ENCODE results near the gene LOX.
A peak's percentile ranks its signal among the peaks of the same experiment; 100 is the strongest.

The LOX gene

DNA sequence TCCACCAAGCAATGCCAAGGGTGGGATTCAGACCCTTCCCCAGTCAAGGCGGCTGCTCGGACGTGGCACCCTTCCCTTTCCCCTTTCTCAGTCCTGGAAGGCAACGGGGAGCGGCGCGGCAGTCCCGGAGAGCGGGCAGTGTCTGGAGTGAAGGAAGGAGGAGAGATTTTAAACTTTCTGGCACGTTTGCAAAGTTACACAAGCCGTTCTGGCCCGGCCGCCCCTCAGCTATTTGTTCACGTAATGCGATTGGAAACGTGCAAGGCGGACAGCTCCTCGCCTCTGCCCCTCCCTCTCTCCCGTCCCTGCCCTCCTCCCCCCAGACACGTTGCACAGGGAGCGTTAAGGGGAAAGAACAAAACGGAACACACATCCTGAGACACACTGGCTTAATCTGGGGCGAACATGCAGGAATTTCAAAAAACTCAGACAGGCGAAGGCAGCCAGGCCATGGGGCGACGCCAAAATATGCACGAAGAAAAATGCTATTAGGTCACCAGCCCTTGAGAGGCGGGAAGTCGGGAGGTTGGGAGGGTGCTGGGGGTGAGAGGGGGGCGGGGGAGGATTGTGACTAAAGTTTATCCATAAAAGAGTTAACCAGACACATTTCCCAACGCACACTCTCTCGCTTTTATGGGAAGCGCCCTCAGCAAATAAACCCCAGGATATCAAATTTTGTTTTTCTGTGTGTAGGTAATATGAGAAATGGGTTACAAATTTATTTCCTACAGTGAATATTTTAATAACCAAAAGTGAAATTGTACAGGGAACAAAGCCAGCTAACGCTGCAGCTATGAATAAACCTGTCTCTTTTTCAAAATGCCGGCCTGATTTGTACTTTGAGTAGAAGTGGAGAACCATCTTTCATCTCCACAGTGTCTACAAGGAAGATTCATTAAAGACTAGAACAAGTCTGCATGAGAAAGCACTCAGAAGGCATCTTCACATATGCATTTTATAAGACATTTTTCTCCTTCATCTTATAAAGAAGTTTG, at the start of gene LOX:
LOX (minus strand) TSS at position 144 of the 995 bp plus-strand sequence. CDS start 274 bp downstream, outside the sequence.
- DNase-seq = peak; percentile 36

DNA sequence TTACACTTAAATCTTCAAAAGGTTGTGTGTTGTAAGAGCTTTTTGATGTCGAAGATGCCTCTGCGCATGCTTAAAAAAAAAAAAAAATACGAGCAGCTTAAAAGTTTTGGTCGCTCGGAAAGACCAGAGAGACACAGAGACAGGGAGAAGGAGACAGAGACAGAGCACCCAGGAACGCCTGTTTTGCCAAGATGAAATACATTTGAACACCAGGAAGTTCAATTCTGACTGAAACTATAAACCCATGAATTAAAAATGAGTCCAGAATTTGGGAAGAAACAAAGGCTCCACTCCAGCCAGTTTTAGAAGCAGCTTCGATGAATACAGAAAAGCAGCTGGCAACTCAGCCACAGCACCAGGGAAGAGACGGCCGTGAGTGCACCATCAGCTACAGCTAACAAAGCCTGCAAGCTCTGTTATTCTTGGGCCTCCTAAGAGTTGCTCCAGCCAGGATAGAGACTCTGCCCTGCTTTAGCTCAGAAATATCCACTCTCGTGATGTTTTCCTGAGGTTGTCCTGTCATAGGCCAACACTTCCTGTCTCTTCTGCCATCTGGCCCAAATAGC, 48.8 kb upstream of the LOX start:
- no peak for DNase-seq

DNA sequence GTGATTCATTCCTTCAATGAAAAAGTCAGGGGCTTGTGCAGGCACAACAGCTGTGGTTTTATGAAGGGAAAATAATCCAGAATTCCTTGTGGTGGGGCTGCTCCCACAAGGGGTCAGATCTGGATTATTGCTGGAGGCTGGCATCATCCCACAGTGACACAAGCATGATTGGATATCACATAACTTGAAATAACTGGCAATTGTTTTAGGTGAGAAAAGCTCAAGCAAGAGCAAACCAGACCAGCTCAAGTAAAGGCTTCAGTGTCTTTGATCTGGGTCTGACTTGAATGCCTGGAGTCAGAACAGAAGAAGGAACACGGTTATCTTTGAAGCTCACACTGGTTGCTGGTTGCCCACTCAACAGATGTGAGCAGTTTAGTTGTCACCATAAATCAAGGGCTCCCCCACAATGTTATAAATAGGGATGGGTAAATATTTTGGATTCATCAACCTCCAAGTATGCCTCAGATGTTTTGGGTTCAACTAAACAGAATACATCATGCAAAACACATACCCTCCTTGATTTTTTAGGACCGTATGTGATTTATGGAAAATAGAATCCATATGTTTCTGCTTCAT, 48.2 kb upstream of the LOX start:
- DNase-seq = no peak

DNA sequence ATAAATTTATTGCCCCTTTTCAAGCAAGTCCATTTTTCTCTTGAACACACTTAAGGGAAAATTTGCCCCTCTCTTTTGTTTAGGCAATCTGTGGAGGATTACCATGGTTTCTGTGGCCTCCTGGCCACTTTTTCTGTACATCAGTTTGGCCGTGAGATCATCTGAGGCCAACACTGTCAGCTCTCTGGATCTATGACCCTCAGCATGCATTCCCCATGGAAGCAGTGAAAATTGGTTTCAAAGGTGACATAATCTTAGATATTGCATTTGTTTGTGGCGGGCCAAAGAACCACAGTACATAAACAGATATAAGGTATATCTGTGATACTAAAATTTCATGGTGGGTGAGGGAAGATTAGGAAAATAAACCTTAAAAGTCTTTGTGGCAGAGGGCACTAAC, 46.7 kb upstream of the LOX start:
- DNase-seq = no peak

DNA sequence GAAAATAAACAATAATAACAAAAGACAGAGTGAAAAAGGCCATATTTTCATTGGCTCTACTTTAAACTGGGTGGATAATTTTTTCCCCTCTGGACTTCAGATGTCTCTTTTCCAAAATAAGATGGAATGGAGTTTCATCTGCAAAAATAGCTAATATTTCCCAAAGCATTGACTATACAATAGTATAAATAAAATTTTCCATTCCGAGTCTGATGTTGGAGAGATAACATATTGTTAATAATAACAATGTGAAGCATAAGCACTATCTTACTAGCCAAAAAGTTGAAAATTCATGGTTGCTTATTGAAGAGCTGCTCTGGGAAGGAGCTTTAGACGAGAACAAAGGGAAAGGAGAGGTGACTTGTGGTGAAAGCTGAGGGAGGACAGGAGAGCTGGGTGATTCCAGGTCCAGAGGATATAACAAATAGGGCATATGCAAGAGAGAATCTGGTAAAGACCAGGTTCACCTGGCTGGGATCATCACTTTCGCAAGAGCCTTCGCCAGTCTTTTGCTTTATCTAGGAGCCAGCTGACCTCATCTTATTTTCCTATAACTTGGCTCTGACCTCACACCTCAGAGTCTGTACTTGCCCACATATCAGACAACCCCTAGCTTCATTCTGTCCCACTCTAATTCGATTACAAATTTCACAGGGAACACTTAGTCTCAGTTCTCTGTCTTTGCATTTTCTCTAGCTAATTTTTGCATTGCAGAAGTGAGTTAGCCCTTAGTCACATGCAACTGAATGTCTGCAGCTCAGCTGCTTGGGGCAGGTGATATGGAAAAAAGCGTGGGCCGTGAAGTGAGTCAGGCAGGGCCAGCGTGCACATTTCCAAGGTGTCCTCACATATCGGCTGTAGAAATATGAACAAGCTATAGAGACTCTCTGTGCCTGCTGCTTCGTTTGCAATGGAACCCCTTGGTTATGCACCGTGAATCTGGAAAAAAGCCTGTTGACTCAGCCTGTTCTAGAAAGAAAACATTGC, 43.7 kb upstream of the LOX start:
- DNase-seq = no peak

DNA sequence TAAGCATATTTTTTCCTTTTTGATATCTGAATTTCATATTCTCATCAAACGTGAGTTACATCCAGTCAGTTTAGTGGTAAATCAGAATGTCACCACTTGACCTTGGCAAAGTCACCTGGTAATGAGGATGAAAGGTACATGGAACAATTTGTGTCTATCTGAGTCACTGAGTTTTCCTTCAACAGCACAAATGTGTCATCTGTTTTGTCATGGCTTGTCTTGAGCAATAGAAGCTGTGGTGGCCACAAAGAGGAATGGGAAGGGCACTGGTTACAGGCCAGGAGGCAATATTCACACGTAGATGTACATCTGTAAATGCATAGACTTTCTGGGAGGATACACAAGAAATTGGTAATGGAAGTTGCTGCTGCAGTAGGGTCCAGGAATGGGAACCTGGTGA, 42.9 kb upstream of the LOX start:
- no peak for DNase-seq

GRCh38 chr5:122120493-122120892, 42.4 kb upstream of the LOX start:
- no peak for DNase-seq

DNA sequence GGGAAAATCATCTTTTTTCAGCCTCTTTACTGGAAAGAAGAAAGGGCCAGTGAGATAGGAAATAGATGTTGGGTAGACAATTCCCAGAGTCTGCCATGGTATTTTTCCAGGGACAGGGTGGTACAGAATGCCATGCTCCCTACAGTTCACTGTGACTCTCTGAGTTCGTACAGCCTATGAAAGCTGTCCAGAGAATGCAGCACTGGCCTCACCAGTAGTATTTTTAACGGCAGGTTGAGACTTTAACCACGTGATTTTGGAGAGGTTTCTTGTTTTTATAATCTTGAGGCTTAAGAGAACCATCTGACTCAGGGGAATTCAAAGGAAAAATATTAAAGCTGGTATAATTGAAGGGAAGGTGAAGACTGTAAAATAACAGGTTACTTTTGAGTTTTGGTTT, 41.1 kb upstream of the LOX start:
- no peak for DNase-seq

- DNase-seq = no peak
These were observed 40.4 kb upstream of the LOX start for GRCh38 chr5:122118356-122118948.

GRCh38 chr5:122114501-122114900, 36.4 kb upstream of the LOX start:
- no peak for DNase-seq

DNA sequence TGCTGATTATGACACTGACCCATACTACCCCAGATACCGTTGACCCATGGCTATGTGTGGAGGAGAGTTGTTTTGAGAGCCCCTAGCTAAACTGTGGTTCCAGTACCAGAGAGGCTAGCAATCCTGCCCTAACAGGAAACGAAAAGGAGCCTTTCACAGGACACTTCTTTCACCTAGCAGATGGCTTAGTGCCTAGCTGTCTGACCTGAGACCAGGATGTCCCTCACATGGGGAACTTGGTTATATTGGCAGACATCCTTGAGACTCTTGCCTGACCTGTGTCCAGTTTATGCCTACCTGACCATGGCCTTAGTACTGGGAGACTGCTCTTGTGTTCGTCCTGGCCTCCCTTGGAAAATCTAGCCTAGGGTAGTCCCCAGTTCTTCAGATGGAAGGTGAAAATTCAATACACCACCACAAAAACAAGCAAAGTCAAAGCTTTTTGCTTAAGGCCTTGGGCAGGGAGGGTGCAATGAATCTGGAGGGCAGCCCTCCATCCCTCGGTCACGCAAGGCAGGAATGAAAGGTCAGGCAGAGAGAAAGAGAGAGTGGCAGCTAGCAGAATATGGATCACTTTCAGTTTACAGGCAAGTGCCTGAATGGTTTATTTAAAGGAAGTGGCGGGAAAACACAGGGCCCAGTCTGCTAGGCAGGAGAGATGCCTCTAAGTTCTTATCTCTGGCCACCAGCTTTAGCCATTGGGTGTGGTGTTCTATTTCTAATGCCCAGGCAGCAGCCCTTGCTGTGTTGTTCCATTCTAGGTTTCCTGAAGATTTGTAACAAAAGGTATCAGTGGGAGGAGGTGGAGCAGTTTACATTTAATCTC, 34.9 kb upstream of the LOX start:
- no peak for DNase-seq

GRCh38 chr5:122112063-122112462, 34.0 kb upstream of the LOX start:
- DNase-seq = no peak

GRCh38 chr5:122111460-122111859, 33.4 kb upstream of the LOX start:
- DNase-seq = no peak

GRCh38 chr5:122110987-122111386, 32.9 kb upstream of the LOX start:
- no peak for DNase-seq

DNA sequence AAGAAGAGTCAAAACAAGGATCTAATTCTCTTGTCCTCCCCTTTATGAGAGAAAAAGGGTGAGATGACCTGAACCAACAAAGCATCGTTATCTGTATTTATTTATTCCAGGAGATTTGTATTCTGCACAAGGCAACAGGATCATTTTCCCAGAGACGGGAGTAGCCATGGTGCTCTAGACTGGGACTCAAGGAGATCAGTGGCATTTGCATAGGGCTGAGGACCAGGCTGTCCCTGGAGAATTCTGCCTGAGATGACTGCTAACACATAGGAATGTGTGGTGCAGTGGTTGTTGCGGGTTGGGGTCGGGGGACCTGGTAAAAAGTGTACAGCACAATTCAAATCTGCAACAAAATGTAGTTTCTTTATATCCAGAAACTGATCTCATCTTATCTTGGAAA, 29.0 kb upstream of the LOX start:
- no peak for DNase-seq

GRCh38 chr5:122105909-122106308, 27.9 kb upstream of the LOX start:
- DNase-seq = no peak

DNA sequence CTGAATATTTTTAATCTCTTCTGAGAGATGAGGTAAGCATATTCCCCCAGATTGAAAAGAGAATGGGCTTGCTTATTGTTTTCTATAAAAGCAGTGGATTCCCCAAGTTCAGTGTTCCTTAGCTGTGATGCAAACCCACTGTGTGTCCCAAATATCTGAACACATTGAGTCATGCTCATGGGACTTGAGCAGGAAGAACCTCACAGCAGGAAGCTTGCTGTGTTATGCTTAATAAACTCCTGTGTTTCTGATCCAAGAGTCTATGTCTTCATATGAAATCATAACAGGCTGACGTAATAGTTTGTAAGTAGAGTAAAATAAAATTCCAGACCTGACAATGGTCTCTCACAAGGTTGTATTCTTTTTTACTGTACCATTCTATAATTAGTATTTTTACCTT, 24.8 kb upstream of the LOX start:
- DNase-seq = no peak

GRCh38 chr5:122101636-122102285, 23.7 kb upstream of the LOX start:
- peak; percentile 44 for DNase-seq

DNA sequence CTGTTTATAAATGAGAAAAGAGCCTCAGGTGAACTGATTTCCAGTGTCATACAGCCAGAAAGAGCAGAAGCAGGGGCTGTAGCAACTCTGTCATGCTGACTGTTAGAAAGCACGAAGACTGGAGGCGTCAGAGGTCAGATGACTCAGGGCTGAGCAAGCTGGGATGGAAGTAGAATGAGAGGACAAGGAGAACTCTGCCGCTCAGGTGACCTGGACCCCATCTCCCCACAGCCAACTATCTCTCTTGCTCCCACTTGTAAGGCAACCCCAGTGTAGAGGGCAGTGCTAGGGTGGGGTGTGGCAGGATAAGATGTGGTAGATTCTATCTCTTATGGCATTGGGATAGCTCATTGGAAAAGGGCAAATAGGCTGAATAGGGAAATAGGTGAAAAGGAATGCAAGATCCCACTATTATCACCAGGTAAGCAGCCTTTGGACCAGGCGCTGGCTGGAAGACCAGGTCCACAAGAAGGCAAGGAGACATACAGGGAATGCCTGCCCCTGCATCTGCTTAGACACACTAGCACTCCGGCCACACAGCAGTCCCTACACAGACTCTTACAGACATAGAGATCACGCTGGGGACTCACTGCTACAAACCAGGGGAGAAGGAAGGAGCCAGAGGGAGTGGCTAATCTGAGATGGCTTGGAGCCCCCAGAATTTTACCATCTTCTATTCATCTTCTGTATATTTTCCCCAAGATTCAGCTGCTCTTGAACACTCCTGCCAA, 21.2 kb upstream of the LOX start:
- no peak for DNase-seq

DNA sequence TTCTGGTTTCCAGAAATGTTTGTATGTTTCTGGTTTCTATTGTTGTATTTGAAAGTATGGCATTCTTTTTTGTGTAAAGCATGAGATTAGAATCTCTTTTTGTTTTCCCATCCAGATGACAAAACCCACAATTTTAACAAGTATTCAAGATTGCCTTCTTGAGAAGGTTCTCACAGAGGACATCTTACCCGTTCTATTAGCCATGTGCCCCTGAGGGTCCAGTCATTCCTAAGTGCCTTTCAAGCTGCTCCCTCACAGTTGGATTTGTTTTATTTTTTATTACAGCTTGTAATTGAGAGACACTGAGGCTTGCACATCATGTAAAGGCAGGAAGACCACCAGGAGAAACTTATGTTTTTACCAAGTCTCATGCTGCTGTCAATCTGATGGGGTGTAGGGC, 19.3 kb upstream of the LOX start:
- DNase-seq = no peak
